HepG2 (cell line): ENCODE measurements around the gene ADAMTS14.

ENCODE experiments used
- CCAR2 ChIP-seq: fragments of 200-400 bp; formaldehyde crosslinking; optimal IDR thresholded peaks from 2 replicates; pipeline ENCODE3; 2018; ENCODE audit warnings: low read depth, mild to moderate bottlenecking, low read length, moderate library complexity
- GTF2F1 ChIP-seq: fragments of 150-350 bp; IDR thresholded peaks from 2 replicates; pipeline ENCODE4 v1.6.1; 2014; ENCODE audit warnings: low read length
- KDM1A ChIP-seq: IDR thresholded peaks from 2 replicates; pipeline ENCODE4 v1.6.1; 2016; ENCODE audit warnings: missing compliant biosample characterization
- MEF2D ChIP-seq: sonication (generic); formaldehyde crosslinking; IDR thresholded peaks from 2 replicates; pipeline ENCODE4 v1.5.1; 2020; ENCODE audit warnings: mild to moderate bottlenecking, missing genetic modification reagents
- TAF1 ChIP-seq: sonication (generic); formaldehyde crosslinking; IDR thresholded peaks from 2 replicates; pipeline ENCODE4 v1.4.0; 2020; ENCODE audit warnings: missing genetic modification reagents
- YY1 ChIP-seq: IDR thresholded peaks from 2 replicates; pipeline ENCODE4 v1.6.1; 2011; ENCODE audit warnings: low read length, low read depth, moderate library complexity, mild to moderate bottlenecking; ENCODE audit not compliant: insufficient read depth, insufficient replicate concordance
- ZNF20 ChIP-seq: sonication (generic); formaldehyde crosslinking; IDR thresholded peaks from 2 replicates; pipeline ENCODE4 v1.4.0; 2020; ENCODE audit warnings: mild to moderate bottlenecking, moderate library complexity, missing genetic modification reagents
- ZNF451 ChIP-seq: sonication (generic); formaldehyde crosslinking; IDR thresholded peaks from 2 replicates; pipeline ENCODE4 v1.5.0; 2020; ENCODE audit warnings: mild to moderate bottlenecking, missing genetic modification reagents
- ZNF768 ChIP-seq: sonication (generic); formaldehyde crosslinking; IDR thresholded peaks from 2 replicates; pipeline ENCODE4 v1.4.0; 2020; ENCODE audit warnings: missing genetic modification reagents
- TF ChIP-seq, protein P1 (sequence below): sonication (generic); formaldehyde crosslinking; IDR thresholded peaks from 2 replicates; pipeline ENCODE4 v1.4.0; 2020; ENCODE audit warnings: mild to moderate bottlenecking, missing genetic modification reagents
- TF ChIP-seq, protein P2 (sequence below): sonication (generic); formaldehyde crosslinking; IDR thresholded peaks from 2 replicates; pipeline ENCODE4 v1.5.0; 2020; ENCODE audit warnings: mild to moderate bottlenecking, missing genetic modification reagents, moderate library complexity

GRCh38 chr10:70782086-70782745 lies 109.9 kb downstream of the ADAMTS14 start:
- no peak for TF ChIP-seq MEF2D (CRISPR knock-in tag)
- TF ChIP-seq ZNF768 (CRISPR knock-in tag) = no peak
- TF ChIP-seq, protein P1, sequence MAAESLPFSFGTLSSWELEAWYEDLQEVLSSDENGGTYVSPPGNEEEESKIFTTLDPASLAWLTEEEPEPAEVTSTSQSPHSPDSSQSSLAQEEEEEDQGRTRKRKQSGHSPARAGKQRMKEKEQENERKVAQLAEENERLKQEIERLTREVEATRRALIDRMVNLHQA (CRISPR knock-in tag) = no peak
- no peak for TF ChIP-seq YY1
- TF ChIP-seq ZNF20 (CRISPR knock-in tag) = no peak
- TF ChIP-seq, protein P2, sequence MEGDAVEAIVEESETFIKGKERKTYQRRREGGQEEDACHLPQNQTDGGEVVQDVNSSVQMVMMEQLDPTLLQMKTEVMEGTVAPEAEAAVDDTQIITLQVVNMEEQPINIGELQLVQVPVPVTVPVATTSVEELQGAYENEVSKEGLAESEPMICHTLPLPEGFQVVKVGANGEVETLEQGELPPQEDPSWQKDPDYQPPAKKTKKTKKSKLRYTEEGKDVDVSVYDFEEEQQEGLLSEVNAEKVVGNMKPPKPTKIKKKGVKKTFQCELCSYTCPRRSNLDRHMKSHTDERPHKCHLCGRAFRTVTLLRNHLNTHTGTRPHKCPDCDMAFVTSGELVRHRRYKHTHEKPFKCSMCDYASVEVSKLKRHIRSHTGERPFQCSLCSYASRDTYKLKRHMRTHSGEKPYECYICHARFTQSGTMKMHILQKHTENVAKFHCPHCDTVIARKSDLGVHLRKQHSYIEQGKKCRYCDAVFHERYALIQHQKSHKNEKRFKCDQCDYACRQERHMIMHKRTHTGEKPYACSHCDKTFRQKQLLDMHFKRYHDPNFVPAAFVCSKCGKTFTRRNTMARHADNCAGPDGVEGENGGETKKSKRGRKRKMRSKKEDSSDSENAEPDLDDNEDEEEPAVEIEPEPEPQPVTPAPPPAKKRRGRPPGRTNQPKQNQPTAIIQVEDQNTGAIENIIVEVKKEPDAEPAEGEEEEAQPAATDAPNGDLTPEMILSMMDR (CRISPR knock-in tag) = no peak
- no peak for TF ChIP-seq CCAR2
- TF ChIP-seq KDM1A (CRISPR knock-in tag) = no peak
- no peak for TF ChIP-seq GTF2F1
- no peak for TF ChIP-seq ZNF451 (CRISPR knock-in tag)
- no peak for TF ChIP-seq TAF1 (CRISPR knock-in tag)
